Epithelial cell of proximal tubule (primary cell): ENCODE measurements around the gene AP3B2. TPM values are rescaled to one million over a fixed set of nuclear protein-coding genes. Genes with fewer than 3 reads are reported as not detected.

Experiments used
- DNase-seq: peaks from one replicate; pipeline ENCODE4 v3.0.0-alpha.2; 2011; ENCODE audit warnings: low read depth
- H3K4me3 ChIP-seq: 2 replicates; pipeline ENCODE4 v1.5.1; 2011; ENCODE audit warnings: low read depth, mild to moderate bottlenecking, low read length
- CTCF ChIP-seq: conservative IDR thresholded peaks from 2 replicates; pipeline ENCODE4 v1.5.1; 2012; ENCODE audit warnings: low read depth, mild to moderate bottlenecking, low read length
- total RNA-seq: library from RNA; depleted of rRNA; stranded (reverse); fragments of >200 nt; gene quantifications from 2 replicates; pipeline ENCODE4 v1.2.3, GENCODE V29; 2015

Gene AP3B2
- total RNA-seq, 1 donor from 2014 or later, result under 0.01 TPM

- TF ChIP-seq CTCF, result no peak
- no peak for DNase-seq
- no peak overlapping the region for H3K4me3 ChIP-seq
These were observed 45.7 kb downstream of the AP3B2 start for GRCh38 chr15:82664021-82664420.

- TF ChIP-seq CTCF, result no peak
- DNase-seq, result no peak
- H3K4me3 ChIP-seq, result no peak overlapping the region
These were observed 46.5 kb downstream of the AP3B2 start for GRCh38 chr15:82663186-82663600.

- no peak for TF ChIP-seq CTCF
- H3K4me3 ChIP-seq, result no peak overlapping the region
- no peak for DNase-seq
These were observed 47.0 kb downstream of the AP3B2 start for GRCh38 chr15:82662641-82663040.

GRCh38 chr15:82660378-82660777 lies 49.3 kb downstream of the AP3B2 start:
- H3K4me3 ChIP-seq, result no peak overlapping the region
- no peak for DNase-seq
- no peak for TF ChIP-seq CTCF

GRCh38 chr15:82656641-82657266 lies 52.9 kb downstream of the AP3B2 start:
- no peak for DNase-seq
- no peak overlapping the region for H3K4me3 ChIP-seq
- no peak for TF ChIP-seq CTCF

- no peak overlapping the region for H3K4me3 ChIP-seq
- TF ChIP-seq CTCF, result no peak
- DNase-seq, result no peak
These were observed 54.1 kb downstream of the AP3B2 start for GRCh38 chr15:82655606-82656005.

- no peak for DNase-seq
- TF ChIP-seq CTCF, result no peak
These were observed 56.0 kb downstream of the AP3B2 start for GRCh38 chr15:82653483-82654168.

More at GRCh38 chr15:82653483-82654168, 56.0 kb downstream of the AP3B2 start:
- no peak overlapping the region for H3K4me3 ChIP-seq
